IMR-90 (cell line): ENCODE measurements around the gene GNA14.

Source experiments
- CEBPB ChIP-seq: IDR thresholded peaks from 2 replicates; pipeline ENCODE4 v1.6.1; 2012; ENCODE audit warnings: low read depth, low read length, improper control_type of control experiment
- CHD1 ChIP-seq: IDR thresholded peaks from 2 replicates; pipeline ENCODE4 v1.6.1; 2012; ENCODE audit warnings: low read depth, low read length, improper control_type of control experiment
- NFE2L2 ChIP-seq: fragments of 150-350 bp; IDR thresholded peaks from 2 replicates; pipeline ENCODE4 v1.6.1; 2016; ENCODE audit warnings: low read depth, mild to moderate bottlenecking, low read length
- POLR2A ChIP-seq: IDR thresholded peaks from 2 replicates; pipeline ENCODE4 v1.6.1; 2012; ENCODE audit warnings: mild to moderate bottlenecking, low read depth, low read length
- RCOR1 ChIP-seq: IDR thresholded peaks from 2 replicates; pipeline ENCODE4 v1.6.1; 2012; ENCODE audit warnings: mild to moderate bottlenecking, low read length, improper control_type of control experiment; ENCODE audit not compliant: insufficient replicate concordance
- RFX5 ChIP-seq: IDR thresholded peaks from 2 replicates; pipeline ENCODE4 v1.8.0; 2012; ENCODE audit warnings: low read depth, mild to moderate bottlenecking, low read length, moderate library complexity
- SMC3 ChIP-seq: fragments of 150-350 bp; IDR thresholded peaks from 2 replicates; pipeline ENCODE4 v1.6.1; 2016; ENCODE audit warnings: low read depth, mild to moderate bottlenecking, antibody characterized with exemption, low read length, moderate library complexity
- TF ChIP-seq, protein P1 (sequence below): conservative IDR thresholded peaks from 2 replicates; pipeline ENCODE4 v1.5.1; 2012; ENCODE audit warnings: mild to moderate bottlenecking, low read depth, low read length, improper control_type of control experiment

DNA sequence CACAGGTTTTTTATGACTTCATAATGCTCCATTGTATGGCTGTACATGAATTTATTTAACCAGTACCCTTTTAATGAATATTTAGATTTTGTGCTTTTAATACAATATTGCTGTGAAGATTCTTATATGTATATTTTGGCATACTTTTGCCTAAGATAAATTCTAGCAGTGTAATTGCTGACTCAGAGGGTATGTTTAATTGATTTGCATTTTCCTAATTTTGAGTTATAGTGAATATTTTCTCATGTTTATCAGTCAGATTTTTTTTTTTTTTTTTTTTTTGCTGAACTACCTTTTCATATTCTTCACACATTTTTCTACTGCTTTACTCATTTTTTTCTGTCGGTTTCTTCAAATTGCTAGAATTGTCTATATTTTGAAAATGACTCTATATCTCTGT, 248.2 kb downstream of the GNA14 start:
- TF ChIP-seq SMC3 (no peak), CHD1 (no peak), POLR2A (no peak), RFX5 (no peak), RCOR1 (no peak), CEBPB (no peak), NFE2L2 (no peak)
- TF ChIP-seq, protein P1, sequence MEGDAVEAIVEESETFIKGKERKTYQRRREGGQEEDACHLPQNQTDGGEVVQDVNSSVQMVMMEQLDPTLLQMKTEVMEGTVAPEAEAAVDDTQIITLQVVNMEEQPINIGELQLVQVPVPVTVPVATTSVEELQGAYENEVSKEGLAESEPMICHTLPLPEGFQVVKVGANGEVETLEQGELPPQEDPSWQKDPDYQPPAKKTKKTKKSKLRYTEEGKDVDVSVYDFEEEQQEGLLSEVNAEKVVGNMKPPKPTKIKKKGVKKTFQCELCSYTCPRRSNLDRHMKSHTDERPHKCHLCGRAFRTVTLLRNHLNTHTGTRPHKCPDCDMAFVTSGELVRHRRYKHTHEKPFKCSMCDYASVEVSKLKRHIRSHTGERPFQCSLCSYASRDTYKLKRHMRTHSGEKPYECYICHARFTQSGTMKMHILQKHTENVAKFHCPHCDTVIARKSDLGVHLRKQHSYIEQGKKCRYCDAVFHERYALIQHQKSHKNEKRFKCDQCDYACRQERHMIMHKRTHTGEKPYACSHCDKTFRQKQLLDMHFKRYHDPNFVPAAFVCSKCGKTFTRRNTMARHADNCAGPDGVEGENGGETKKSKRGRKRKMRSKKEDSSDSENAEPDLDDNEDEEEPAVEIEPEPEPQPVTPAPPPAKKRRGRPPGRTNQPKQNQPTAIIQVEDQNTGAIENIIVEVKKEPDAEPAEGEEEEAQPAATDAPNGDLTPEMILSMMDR: no peak
